GM12801 (cell line): Measurements from ENCODE around the gene ADGRD1.

Experiments
- CTCF ChIP-seq: IDR thresholded peaks from one replicate; pipeline ENCODE4 v1.5.1; 2011; ENCODE audit warnings: control low read depth; ENCODE audit not compliant: insufficient read length; ENCODE audit errors: extremely low read depth

ADGRD1 gene

GRCh38 chr12:131049002-131049401 lies 95.3 kb downstream of the ADGRD1 start:
- no peak for TF ChIP-seq CTCF

GRCh38 chr12:131049549-131050339 lies 96.0 kb downstream of the ADGRD1 start:
- no peak for TF ChIP-seq CTCF

- no peak for TF ChIP-seq CTCF
Measured at GRCh38 chr12:131050463-131051154, 96.9 kb downstream of the ADGRD1 start.

- TF ChIP-seq CTCF = no peak
Measured at GRCh38 chr12:131051155-131051473, 97.4 kb downstream of the ADGRD1 start.

GRCh38 chr12:131052063-131052781 lies 98.5 kb downstream of the ADGRD1 start:
- TF ChIP-seq CTCF = no peak

GRCh38 chr12:131052929-131053328 lies 99.2 kb downstream of the ADGRD1 start:
- no peak for TF ChIP-seq CTCF

- no peak for TF ChIP-seq CTCF
Measured at GRCh38 chr12:131053567-131053966, 99.9 kb downstream of the ADGRD1 start.
